OCI-LY1 (cell line): ENCODE data around the gene CRPPA.
"Not testable (repeated sequence)": the region's sequence is repeated elsewhere in the genome, so short reads cannot be mapped to it uniquely, and the experiment has no call there.

Experiments
- EZH2 ChIP-seq: fragments of 200-600 bp; sonication (generic), shearing (Covaris generic); IDR thresholded peaks from 2 replicates; pipeline ENCODE4 v1.8.0; 2017; ENCODE audit warnings: borderline replicate concordance, mixed run types, mild to moderate bottlenecking, antibody characterized with exemption, low read length, moderate library complexity, mixed read lengths
- TF ChIP-seq, protein P1 (sequence below): fragments of 200-600 bp; sonication (generic), shearing (Covaris generic); IDR thresholded peaks from 2 replicates; pipeline ENCODE4 v1.5.1; 2017; ENCODE audit warnings: mild to moderate bottlenecking, antibody characterized with exemption, low read length, moderate library complexity, mixed read lengths

DNA sequence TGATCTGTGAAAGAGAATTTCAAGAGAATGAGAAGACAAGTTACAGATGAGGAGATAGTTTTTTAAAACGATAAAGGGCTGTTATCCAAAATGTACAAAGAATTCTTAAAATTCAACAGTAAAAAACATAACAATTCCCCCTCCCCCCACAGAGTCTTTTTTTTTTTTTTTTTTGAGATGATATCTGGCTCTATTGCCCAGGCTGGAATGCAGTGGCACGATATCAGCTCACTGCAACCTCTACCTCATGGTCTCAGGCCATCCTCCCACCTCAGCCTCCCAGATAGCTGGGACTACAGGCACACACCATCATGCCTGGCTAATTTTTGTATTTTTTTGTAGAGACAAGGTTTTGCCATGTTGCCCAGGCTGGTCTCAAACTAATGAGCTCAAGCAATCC is 22.5 kb upstream of the CRPPA start:
- TF ChIP-seq, protein P1, sequence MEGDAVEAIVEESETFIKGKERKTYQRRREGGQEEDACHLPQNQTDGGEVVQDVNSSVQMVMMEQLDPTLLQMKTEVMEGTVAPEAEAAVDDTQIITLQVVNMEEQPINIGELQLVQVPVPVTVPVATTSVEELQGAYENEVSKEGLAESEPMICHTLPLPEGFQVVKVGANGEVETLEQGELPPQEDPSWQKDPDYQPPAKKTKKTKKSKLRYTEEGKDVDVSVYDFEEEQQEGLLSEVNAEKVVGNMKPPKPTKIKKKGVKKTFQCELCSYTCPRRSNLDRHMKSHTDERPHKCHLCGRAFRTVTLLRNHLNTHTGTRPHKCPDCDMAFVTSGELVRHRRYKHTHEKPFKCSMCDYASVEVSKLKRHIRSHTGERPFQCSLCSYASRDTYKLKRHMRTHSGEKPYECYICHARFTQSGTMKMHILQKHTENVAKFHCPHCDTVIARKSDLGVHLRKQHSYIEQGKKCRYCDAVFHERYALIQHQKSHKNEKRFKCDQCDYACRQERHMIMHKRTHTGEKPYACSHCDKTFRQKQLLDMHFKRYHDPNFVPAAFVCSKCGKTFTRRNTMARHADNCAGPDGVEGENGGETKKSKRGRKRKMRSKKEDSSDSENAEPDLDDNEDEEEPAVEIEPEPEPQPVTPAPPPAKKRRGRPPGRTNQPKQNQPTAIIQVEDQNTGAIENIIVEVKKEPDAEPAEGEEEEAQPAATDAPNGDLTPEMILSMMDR: not testable (repeated sequence)
- not testable (repeated sequence) for TF ChIP-seq EZH2
